Measurements from ENCODE around the gene CAPZB. TPM values are rescaled to one million over a fixed set of nuclear protein-coding genes. Genes with fewer than 3 reads are reported as not detected.

The CAPZB gene
- total RNA-seq, 4 donors from 2014 or later, result 58.2 to 109 (median 96.7) TPM

DNA sequence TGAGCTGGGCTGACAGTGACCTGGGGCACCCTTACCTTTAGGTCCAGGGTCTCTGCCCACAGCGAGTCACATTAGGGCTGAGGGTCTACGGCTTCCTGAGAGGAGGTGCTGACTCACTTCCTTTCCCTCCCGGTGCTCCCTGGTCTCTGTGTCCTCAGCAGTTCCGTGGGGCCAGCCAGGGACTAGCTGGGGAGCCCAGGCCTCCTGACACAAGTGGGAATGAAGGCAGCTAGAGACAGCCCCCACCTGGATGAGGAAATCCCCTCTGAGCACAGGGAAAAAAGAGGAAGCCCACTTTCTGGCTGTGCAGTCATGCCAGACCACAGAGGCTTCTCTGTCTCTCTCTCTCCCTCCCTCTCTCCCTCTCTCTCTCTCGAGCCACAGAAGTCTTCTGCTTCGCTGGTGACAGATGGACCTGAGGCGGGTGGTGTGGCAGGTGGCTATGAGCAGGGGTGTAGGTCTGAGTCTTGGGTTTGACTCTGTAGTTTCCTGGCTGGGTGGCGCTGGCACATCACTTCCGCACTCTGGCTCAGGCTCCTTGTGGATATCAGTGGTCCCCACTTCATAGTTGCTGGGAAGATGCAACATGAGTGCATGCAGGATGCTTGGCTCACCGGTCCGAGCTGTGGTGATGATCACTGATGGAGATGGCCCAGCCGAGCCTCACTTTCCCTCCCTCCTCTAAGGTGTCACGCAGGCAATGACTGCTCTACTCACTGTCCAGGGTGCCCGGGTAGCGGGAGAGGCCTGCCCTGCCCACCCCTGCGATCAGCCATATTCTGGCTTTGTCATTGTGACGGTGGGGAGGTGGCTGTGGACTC is 169.8 kb downstream of the CAPZB start:
- Histone ChIP-seq H3K4me3 (no peak overlapping the region), H3K36me3 (peaks cover 0 to 45% (median 0%) of the 10 kb centered on the region in 3 donors), H3K4me1 (peaks cover 0 to 55% (median 22%) of the 10 kb centered on the region in 4 donors), H3K27ac (no peak overlapping the region), H3K9me3 (no peaks in the 10 kb centered on the region), H3K27me3 (no peaks in the 10 kb centered on the region)
- no peak for TF ChIP-seq CTCF (IDR thresholded peaks at IDR 0.05)
- TF ChIP-seq POLR2A (IDR thresholded peaks at IDR 0.05), result no peak
- TF ChIP-seq EP300 (IDR thresholded peaks at IDR 0.05), result no peak
- DNase-seq (ENCODE audit: low spot score in 2 of 2), result no peak
- WGBS, 2 donors, result 75 to 81% methylated on average over 13 to 15 of the region's 17 CpGs

DNA sequence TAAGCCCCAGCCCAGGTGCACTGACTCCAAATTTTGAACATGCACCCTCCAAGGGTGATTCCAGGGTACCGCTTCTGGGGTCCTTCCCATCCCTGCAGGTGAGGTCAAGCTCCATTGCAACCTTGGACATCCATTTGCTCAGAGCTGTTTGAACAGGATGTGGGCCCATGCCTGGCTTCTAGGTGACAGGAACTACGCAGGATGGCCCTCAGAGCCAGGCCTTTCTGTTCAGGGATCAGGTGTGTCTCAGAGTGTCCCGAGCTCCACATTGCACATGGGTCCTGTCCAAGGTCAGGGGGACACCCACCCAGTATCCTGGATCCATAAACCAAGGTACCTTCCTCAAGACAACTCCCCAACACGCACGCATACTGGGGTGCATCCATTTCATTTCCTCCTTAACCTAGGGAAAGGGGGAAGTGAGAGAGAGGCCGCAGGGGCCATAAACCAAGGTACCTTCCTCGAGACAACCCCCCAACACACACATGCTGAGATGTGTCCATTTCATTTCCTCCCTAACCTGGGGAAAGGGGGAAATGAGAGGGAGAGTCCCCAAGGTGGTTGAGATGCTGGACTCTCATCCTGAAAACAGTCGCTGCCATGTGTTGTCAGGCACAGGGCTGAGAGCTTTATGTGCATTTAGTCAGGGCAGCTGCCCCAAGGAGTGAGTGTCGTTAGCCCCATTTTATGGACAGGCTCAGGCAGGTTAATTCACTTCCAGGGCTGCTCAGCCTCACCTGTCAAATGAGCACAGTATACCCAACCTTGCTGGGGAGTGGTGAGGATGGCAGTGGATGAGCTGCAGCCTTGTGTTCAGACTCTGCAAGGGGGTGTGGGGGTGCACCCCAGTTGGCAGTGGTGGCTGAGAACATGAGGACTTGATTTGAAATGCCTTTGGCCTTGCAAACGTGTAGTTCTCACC is 171.1 kb downstream of the CAPZB start:
- no peak for DNase-seq (ENCODE audit: low spot score in 2 of 2)
- TF ChIP-seq EP300 (IDR thresholded peaks at IDR 0.05) (no peak), POLR2A (IDR thresholded peaks at IDR 0.05) (no peak), CTCF (IDR thresholded peaks at IDR 0.05) (no peak)
- Histone ChIP-seq H3K36me3 (peaks cover 0 to 35% (median 0%) of the 10 kb centered on the region in 3 donors), H3K27me3 (no peaks in the 10 kb centered on the region), H3K4me3 (no peak overlapping the region), H3K27ac (no peak overlapping the region), H3K4me1 (peaks cover 0 to 64% (median 22%) of the 10 kb centered on the region in 4 donors), H3K9me3 (no peaks in the 10 kb centered on the region)
- 81 to 87% methylated on average over 8 to 10 of the region's 10 CpGs for WGBS, 2 donors

- Histone ChIP-seq H3K27me3 (no peaks in the 10 kb centered on the region), H3K4me1 (peaks cover 0 to 65% (median 22%) of the 10 kb centered on the region in 4 donors), H3K36me3 (peaks cover 0 to 29% (median 0%) of the 10 kb centered on the region in 3 donors), H3K27ac (peak overlapping the region in 1 of 4 donors; percentile 92), H3K4me3 (no peak overlapping the region), H3K9me3 (no peaks in the 10 kb centered on the region)
- no peak for DNase-seq (ENCODE audit: low spot score in 2 of 2)
- WGBS, 2 donors, result 93 to 94% methylated on average over 3 to 4 of the region's 4 CpGs
- no peak for TF ChIP-seq POLR2A (IDR thresholded peaks at IDR 0.05)
- no peak for TF ChIP-seq CTCF (IDR thresholded peaks at IDR 0.05)
- TF ChIP-seq EP300 (IDR thresholded peaks at IDR 0.05), result no peak
These were observed 171.7 kb downstream of the CAPZB start for GRCh38 chr1:19313636-19313959.

DNA sequence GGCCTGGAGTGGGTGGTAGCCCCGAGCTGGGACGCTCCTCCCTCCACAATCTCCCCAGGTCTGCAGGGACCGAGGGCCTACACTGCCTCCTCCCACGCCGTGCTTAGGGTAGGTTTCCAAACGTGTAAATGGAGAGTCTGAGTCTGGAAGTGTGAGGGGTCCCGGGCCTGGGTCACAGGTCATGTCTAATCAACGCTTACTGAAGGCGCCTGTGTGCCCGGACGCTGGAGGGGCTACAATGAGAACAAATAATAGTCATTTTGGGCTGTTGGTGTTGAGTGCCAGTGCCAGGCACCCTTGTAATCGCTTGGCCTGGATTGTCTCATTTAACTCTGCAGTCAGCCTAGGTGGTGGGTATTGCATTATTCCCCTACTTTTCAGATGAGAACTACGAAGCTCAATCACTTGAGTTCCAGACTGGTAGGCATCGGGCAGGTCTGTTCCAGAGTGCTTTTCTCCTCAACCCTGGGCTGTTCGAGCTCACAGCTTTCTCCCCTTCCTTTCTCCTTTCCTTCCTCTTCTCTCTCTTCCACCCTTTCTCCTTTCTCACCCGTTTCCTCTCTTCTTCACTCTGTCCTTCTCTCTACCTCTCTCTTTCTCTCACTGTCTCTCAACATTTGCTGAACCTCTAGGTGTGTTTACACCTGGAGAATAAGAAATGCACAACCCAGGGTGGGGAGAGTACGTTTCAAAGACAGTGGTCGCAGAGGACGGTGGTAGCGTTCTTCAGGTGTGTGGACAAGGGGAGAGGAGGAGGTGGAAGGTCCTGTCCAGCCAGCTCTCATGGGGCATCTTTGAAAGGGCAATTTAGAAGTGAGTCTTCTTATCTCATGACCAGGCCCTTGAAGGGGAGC is 172.3 kb downstream of the CAPZB start:
- Histone ChIP-seq H3K27ac (peak overlapping the region; percentile 47 to 92 (median 89)), H3K9me3 (no peaks in the 10 kb centered on the region), H3K27me3 (no peaks in the 10 kb centered on the region), H3K4me1 (peaks cover 0 to 65% (median 22%) of the 10 kb centered on the region in 4 donors), H3K4me3 (peak overlapping the region; percentile 62 to 88 (median 81)), H3K36me3 (peaks cover 1 to 28% (median 4%) of the 10 kb centered on the region in 3 donors)
- TF ChIP-seq POLR2A (IDR thresholded peaks at IDR 0.05) (no peak), EP300 (IDR thresholded peaks at IDR 0.05) (no peak), CTCF (IDR thresholded peaks at IDR 0.05) (no peak)
- WGBS, 2 donors, result 31 to 35% methylated on average over 20 of the region's 20 CpGs
- DNase-seq (ENCODE audit: low spot score in 2 of 2), result no peak
